HL-60 (cell line): ENCODE measurements around the gene ZNG1A.
"Not testable (repeated sequence)": the region's sequence is repeated elsewhere in the genome, so short reads cannot be mapped to it uniquely, and the experiment has no call there.

Source experiments
- DNase-seq, 2 experiments: peaks; one replicate each; pipeline ENCODE4 v3.0.0-alpha.2; 2010 to 2020; ENCODE audit warnings: low read depth in 1 of 2, low spot score in 1 of 2
- H3K27ac ChIP-seq: fragments of 250-450 bp; sonication (Bioruptor Pico); replicated peaks from 2 replicates; pipeline ENCODE4 v1.5.1; 2020; ENCODE audit warnings: mild to moderate bottlenecking, moderate library complexity
- H3K27me3 ChIP-seq: fragments of 250-450 bp; sonication (Bioruptor Pico); 2 replicates; pipeline ENCODE4 v1.5.1; 2021; ENCODE audit warnings: mild to moderate bottlenecking, moderate library complexity; ENCODE audit not compliant: insufficient read depth, poor library complexity, severe bottlenecking
- H3K4me3 ChIP-seq: replicated peaks from 2 replicates; pipeline ENCODE4 v1.5.1; 2011; ENCODE audit warnings: mild to moderate bottlenecking, control low read depth, low read length; ENCODE audit not compliant: insufficient read depth

The ZNG1A gene

DNA sequence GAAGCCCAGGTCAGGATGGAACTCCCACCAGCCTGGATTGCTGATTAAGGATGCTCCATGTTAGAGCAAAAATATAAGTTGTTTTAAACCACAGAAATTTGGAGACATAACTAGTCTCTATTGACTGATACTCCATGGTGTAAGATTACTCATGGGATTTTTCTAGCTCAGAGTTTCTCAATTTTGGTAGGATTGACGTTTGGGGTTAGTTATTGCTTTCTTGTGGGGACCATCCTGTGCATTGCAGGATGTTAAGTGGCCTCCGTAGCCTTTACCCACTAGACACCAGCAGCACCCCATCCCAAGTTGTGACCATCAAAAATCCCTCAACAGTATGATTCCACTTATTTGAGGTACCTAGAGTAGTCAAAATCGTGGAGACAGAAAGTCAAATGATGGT is 80.1 kb downstream of the ZNG1A start:
- H3K27ac ChIP-seq, H3K4me3 ChIP-seq, H3K27me3 ChIP-seq: not testable (repeated sequence)

DNA sequence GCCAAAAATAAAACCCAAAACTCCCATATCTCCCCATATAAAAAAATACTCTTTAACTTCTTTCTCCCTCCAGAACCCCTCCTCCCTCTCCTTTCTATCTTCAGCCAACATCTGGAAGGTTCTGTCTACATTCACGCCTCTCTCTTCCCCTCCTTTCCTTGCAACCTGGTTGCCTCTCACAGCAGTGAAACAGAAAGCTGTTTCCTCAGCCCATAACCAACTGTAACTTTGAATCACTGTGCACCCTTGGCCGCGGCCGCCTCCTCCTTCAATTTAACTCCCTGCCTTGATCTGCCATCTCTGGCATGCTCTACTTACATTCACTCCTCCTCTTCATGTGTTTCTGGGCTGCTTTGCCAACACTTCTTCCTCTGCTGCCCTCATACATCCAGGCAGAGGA is 83.9 kb downstream of the ZNG1A start:
- not testable (repeated sequence) for H3K27ac ChIP-seq, DNase-seq, H3K4me3 ChIP-seq, H3K27me3 ChIP-seq

More for the DNA sequence above, 80.1 kb downstream of the ZNG1A start:
- not testable (repeated sequence) for DNase-seq

DNA sequence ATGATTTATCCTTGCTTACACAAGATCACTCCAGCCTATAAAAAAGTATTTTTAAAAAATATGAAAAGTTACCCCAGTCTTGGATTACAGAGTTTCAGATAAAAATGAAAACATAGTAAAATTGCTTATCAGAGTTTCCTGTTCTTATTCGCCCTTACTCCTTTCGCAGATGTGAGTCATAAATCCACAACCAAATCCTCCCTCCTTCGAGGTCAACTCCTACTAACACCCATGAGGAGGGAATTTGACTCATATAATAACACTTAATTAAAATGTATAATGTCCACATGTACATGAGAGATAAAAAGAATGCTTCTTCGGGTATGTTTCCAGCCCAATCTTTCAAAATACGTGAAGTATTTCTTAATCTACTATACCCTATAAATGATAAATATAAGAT is 84.5 kb downstream of the ZNG1A start:
- H3K4me3 ChIP-seq, H3K27me3 ChIP-seq, DNase-seq, H3K27ac ChIP-seq: not testable (repeated sequence)

DNA sequence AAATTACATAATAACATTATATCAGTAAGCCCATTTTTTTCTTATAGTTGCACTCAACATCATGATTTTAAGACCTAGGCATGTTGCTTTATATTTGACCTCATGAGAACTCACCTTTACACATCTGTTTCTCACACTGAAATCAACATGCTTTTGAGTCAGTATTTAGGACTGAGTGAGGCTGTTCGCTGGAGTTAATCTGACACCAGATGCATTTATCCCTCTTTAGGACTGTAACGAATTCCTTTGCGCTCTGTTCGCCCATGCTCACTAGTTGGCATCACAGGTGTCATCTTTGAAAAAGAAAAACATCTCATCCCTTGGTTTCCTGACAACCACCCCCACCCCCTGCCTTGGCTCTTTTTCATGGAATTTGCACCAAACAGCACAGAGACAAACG is 84.9 kb downstream of the ZNG1A start:
- not testable (repeated sequence) for DNase-seq, H3K27ac ChIP-seq, H3K4me3 ChIP-seq, H3K27me3 ChIP-seq

DNA sequence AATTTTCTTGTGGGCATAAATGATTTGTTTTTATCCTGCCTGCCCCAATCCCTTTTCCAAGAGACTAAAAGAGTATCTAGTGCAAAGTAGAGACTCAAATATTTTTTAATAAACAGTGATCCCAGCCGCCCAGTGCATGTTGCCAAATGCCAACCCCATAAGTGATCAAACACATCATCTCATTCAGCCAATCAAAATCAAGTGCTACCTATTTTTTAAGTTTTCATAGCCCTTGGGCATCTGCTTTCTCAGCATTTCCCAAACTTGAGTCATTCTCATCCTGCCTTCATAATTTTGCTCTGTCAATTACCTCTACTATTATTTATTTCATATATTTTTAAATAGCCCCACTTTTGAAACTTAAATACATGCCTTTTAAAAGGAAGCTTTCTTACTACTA is 88.0 kb downstream of the ZNG1A start:
- not testable (repeated sequence) for H3K27ac ChIP-seq, H3K27me3 ChIP-seq, DNase-seq, H3K4me3 ChIP-seq

DNA sequence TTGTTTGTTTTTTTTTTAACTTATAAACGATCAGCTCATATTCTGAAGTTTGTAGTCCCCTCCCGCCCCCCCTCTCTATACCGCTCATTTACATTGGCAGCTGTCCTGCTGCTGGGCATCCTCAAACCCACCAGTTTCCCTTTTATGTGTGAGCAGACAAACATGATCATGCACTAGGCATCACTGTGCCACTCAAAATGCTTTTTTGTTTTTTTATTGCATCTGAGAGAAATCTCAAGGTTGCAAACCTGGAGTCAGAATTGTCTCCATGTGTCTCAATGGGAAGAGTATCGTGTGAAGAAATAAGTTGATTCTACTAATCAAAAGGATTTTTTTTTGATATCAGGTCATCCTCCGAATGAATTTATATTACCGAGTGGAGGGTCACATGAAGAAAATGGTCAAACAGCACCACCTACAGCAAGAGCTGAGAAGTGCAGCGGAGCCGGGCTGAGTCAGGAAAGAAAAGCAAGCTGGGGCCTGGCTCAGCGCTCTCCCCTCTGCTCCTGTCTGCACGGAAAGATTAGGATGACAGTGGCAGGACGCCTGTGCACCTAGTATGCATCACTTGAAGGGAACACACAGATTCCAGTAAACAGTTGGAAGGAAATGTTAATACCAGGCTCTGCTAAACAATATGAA is 90.3 kb downstream of the ZNG1A start:
- H3K4me3 ChIP-seq, DNase-seq, H3K27ac ChIP-seq, H3K27me3 ChIP-seq: not testable (repeated sequence)

DNA sequence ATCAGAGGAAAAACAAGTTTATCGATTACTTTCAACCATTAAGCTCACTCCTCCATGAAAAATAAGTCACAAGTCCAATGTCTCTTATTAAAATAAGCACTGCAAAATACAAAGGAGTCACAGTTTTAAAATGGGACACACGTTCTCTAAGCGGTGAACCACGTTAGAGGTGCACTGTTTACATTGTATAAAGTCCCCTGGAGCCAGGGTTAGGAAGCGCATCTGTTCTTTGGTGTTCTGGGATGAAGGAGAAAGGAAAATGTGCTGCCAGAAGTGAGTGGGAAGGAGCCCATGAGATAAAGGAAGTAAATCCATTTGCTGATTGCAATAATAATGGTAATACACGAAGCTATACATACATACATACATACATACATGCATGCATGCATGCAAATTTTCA is 91.0 kb downstream of the ZNG1A start:
- not testable (repeated sequence) for H3K27ac ChIP-seq, H3K27me3 ChIP-seq, DNase-seq, H3K4me3 ChIP-seq

DNA sequence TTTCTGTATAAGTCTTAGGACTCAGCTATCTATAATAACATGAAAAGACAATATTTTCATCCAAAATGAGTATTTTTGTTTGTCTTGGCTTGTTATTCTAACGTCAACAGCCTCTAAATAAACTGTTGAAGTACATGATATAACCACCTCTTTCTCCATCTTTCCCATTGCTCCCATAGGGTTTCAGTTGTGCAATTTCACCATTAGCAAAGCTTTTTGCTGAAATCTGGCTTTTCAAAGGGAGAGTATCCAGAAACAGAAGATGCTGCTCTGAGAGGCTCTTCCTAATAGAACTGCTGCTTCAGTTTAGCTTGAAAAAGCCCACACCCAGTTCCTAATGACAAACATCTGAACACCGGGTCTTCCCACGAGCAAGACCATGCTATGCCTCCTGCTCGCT is 91.8 kb downstream of the ZNG1A start:
- DNase-seq, H3K27me3 ChIP-seq, H3K27ac ChIP-seq, H3K4me3 ChIP-seq: not testable (repeated sequence)

DNA sequence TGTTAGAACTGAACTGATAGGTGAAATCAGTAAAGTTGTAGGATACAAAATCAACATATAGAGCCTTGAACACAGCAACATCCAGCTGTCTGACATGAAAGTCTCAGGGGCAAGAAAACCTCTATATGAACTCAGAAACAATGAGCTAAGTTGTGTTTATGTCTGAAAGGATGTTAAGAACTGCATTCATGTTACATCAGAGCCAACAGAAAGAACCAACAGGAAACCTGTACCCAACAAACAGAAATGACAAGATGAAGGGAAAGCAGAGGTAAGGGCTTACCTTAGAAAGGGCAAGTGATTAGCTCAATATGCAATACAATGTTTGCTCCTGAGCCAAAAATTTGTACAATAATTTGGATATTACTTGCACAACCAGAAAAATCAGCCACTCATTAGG is 92.2 kb downstream of the ZNG1A start:
- H3K27ac ChIP-seq, H3K27me3 ChIP-seq, H3K4me3 ChIP-seq, DNase-seq: not testable (repeated sequence)

DNA sequence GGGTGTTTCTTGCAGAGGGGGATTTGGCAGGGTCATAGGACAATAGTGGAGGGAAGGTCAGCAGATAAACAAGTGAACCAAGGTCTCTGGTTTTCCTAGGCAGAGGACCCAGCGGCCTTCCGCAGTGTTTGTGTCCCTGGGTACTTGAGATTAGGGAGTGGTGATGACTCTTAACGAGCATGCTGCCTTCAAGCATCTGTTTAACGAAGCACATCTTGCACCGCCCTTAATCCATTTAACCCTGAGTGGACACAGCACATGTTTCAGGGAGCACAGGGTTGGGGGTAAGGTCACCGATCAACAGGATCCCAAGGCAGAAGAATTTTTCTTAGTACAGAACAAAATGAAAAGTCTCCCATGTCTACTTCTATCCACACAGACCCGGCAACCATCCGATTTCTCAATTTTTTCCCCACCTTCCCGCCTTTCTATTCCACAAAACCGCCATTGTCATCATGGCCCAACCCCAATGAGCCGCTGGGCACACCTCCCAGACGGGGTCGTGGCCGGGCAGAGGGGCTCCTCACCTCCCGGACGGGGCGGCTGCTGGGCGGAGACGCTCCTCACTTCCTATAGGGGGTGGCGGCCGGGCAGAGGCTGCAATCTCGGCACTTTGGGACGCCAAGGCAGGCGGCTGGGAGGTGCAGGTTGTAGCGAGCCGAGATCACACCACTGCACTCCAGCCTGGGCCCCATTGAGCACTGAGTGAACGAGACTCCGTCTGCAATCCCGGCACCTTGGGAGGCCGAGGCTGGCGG is 95.7 kb downstream of the ZNG1A start:
- not testable (repeated sequence) for H3K4me3 ChIP-seq, H3K27me3 ChIP-seq, DNase-seq, H3K27ac ChIP-seq

DNA sequence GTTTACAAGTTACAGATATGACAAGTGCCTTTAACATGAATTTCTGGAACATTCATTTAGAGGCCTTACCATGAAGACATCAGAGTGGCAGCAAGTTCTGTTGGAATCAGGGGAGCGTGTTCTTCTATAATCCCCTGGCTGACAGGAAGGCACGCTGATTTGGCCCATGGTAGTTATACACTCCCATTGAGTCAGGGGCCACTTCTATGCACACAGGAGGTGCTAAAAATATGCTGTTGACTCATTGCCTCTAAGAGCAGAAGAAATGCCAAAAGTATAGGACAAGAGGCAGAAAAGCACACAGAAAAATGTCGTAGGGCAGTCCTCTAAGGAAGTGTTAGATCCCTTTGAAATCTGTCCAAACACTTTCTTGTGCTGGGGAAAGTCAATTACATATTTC is 100.5 kb downstream of the ZNG1A start:
- not testable (repeated sequence) for H3K27me3 ChIP-seq, H3K4me3 ChIP-seq, DNase-seq, H3K27ac ChIP-seq

DNA sequence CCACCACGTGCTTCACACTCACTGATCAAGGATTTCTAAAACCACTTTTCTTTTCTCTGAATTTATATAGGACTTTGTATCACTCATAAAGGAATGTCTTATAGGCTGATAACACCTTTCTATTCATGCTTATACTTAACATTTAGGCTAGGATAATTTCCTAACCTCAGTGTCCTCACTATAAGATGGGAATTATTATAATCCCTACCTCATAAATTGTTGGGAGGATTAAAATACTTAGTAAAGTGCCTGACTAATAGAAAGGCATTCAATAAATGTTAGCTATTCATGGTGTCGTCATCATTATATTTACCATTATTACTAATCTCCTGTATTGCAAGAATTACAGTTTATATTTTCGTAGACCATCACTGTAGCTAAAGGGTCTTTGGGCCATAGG is 102.5 kb downstream of the ZNG1A start:
- H3K27me3 ChIP-seq, H3K4me3 ChIP-seq, H3K27ac ChIP-seq, DNase-seq: not testable (repeated sequence)

DNA sequence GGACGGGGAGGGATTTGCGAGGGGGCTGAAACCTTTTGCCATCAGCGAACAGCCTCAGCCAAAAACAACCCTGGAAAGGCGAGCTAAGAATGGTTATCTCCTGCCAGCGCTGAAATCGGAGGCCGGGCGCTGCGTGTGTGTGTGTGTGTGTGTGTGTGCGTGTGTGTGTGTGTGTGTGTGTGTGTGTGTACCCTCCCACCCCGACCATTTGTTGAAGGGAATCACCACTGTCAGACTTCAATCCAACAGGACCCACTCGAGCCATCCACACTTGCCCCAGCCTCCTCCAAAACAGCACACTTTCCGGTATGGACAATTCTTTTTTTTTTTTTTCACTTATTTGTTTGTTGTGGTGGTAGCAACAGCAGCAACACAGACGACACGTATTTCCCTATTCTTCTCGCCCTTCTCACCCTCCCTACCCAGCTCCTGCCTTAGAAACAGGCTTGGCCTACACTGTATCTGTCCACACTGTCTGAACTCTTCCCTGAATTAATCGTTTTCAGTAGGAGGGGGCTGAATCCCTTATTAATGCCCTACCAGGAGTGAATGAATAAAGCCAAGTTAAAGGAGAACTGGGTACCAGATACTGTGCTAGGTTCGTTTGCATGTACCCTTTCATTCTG is 104.8 kb downstream of the ZNG1A start:
- not testable (repeated sequence) for H3K27ac ChIP-seq, DNase-seq, H3K27me3 ChIP-seq
- H3K4me3 ChIP-seq, result peak overlapping the region; percentile 36

DNA sequence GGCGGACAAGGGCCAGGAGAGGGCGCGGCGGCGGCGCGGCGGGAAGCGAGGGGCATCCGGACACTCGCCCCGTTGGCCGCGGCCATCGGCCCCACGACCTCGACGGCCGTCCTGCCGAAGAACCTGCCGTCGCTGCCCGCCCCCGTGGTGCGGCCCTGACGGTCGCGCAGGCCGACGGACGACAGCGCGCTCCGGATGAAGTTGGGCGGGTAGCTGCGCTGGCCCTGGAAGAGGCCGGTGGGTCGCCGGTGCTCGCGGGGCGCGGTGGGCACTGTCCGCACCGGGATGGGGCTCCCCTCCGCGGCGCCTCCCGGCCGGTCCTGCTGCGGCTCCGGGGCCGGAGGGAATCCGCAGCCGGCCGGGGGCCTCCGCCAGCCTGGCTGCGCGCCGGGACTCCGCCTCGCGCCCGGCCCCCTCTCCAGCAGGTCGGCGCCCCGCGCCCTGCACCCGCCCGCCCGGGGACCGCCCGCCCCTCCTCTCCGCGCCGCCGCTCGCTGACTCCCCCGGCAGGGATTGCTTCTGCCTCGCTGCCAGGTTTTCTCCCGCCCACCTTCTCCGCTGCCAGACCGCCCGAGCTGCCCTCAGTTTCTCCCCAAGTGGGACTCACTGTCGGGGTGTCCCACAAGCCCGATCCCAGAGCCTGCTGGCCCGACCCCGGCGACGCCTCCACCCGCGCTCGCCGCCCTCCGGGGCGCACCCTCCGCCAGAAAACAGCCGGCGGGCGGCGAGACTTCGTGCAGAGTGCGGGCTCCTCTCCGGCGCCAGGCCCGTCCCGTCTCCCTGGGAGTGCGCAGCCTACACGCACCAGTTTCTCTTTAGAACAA is 105.6 kb downstream of the ZNG1A start:
- not testable (repeated sequence) for H3K27ac ChIP-seq, H3K27me3 ChIP-seq, DNase-seq
- H3K4me3 ChIP-seq, result peak overlapping the region; percentile 36
